GM19328 (cell line): ENCODE measurements around the gene PLCB3.

Experiments
- ATAC-seq: cut with Tn5 transposase; IDR thresholded peaks from one replicate; pipeline ENCODE4 v1.9.1; 2021; ENCODE audit warnings: mild to moderate bottlenecking, moderate library complexity; ENCODE audit not compliant: unreplicated experiment

The PLCB3 gene

GRCh38 chr11:64265176-64266160 is 14.1 kb downstream of the PLCB3 start:
- ATAC-seq, result no peak

DNA sequence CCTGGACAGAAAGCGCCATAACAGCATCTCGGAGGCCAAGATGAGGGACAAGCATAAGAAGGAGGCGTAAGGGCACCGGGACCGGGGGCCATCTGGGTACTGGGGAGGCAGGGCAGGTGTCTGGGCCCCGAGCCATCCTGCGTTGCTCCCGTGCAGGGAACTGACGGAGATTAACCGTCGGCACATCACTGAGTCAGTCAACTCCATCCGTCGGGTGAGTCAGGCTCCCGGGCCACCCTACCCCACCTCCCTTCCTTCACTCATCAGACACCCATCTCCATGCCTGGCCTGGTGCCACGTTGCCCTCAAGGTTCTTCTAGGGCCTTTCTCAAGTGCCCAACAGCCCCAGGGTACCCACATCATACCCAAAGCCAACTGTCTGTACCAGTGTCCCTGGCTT is 15.0 kb downstream of the PLCB3 start:
- ATAC-seq, result no peak

DNA sequence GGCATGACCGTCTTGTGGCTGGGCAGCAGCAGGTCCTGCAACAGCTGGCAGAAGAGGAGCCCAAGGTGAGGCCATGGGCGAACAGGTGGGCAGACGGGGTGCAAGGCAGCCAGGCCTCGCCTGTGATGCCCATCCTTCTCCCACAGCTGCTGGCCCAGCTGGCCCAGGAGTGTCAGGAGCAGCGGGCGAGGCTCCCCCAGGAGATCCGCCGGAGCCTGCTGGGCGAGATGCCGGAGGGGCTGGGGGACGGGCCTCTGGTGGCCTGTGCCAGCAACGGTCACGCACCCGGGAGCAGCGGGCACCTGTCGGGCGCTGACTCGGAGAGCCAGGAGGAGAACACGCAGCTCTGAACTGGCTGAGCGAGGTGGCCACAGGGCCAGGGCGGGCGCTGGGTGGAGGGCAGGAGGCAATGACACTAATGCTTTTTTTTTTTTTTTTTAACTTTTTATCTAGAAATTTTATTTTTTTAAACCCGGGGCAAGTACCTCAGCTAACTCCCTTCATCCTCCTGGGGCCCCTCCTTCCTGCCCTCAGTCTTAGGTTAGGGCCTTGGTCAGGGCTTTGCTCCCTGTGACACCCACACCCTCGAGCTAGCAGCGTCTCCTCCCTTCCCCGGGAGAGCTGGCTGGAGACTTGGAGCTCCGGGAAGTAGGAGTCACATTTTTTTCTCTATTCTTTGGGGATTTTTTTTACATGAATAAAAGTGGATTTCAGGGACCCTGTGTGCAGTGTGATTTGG is 16.0 kb downstream of the PLCB3 start:
- no peak for ATAC-seq

DNA sequence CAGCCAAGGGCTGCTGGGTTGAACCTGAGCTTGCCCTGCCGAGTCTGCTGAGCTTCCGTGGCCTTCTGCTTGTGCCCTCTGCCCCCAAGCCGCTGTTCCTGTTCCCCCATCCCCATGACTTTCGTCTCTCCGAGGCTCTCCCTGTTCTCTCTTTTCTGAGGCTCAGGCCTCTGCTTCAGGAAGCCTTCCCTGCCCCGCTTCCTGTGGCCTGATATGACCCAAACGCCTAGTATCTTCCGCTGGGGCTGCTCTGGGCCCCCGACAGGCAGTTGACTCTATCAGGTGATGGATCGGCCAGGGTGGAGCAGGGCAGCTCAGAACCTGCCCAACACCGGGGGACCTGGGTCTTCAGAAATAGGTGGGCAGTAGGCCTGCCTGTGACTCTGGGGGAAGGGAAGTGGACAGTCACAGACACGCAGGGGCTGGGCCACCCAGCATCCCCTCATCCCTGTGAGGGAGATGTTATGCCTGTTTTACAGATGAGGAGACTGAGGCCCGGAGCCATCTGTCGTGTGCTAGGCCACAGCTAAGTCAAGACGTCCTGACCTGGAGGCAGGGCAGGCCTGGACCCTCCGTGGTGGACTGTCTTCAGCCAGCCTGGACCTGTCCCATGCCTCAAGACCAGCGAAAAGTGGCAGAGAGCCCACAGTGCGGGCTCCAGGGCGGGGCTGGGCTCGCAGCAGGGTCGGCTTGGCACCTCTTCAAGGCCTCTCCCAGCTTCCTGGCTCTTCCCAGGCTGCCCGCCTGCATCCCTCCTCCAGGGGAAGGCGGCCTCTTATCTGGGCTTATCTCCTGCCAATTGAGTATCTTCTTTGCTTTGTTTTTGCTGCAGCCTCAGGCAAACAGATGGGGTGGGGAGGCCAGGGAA is 16.9 kb downstream of the PLCB3 start:
- no peak for ATAC-seq

- ATAC-seq, result no peak
Measured at GRCh38 chr11:64268893-64269539, 17.7 kb downstream of the PLCB3 start.

DNA sequence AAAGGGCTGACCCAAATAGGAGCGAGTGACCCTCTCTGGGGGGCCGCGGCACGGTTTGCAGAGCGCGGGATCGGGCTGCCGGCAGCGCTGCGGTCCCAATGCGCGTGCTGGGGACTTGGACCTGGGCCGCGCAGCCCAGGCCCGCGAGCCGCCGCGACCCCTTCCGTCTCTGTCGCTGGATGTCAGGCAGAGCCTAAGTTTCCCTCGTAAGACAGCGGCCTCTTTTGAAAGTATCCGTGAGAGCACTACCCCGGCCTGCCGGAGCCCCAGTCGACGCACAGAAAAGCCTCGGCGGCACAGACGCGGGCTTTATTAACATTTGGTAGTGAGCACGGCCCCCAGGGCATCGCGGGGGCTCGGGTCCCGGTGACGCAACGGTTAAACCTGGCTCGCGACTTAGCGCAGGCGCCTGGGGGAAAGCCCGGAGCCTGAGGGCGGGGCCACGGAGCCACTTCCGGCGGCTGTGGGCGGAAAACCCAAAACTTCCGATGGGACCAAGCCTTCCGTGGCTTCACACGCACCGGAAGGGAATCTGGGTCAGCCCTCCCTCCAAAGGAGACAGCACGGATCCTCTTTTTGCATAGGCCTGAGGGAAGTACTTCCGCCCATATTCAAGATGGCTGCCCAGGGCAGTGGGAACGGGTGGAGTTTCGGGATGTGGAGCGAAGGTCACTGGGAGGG is 18.4 kb downstream of the PLCB3 start:
- peak; percentile 72 for ATAC-seq

DNA sequence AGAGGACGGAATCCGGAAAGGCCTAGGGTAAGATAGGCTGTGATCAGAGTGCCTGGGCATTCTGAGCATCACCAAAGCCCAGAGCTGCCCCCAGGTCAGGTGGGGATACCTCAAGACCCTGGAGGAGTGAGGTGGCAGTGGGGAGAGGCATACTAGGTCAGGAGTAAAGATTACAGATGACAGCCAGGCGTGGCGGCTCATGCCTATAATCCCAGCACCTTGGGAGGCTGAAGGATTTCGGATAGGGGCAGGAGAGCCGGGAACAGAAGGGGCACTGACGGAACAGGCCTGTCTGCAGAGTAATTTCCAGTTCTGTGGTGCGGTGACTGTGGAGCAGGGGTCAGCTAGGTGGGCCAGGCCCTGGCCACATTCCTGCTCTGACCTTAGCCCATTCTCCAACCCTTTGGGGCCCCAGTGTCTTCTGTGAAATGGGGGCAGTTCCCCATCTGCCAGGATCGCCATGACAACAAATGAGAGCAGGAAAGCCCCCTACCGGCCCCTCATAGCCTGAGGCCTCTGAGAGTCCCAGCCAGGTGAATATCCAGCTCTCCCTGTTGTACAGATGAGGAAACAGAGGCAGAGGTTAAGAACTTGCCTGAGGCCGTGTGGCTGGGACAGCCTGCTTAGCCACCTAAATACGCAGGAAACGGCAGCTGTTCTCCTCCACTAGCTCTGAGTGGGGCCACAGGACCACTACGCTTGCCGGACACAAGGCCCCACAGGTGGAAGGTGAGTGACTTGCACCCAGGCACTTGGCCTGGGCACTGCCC is 23.9 kb downstream of the PLCB3 start:
- ATAC-seq, result no peak

- no peak for ATAC-seq
Measured at GRCh38 chr11:64275841-64276240, 24.5 kb downstream of the PLCB3 start.

GRCh38 chr11:64276653-64277431 is 25.5 kb downstream of the PLCB3 start:
- no peak for ATAC-seq

- no peak for ATAC-seq
Measured at GRCh38 chr11:64278576-64279190, 27.4 kb downstream of the PLCB3 start.

GRCh38 chr11:64281957-64282770 is 30.8 kb downstream of the PLCB3 start:
- no peak for ATAC-seq

DNA sequence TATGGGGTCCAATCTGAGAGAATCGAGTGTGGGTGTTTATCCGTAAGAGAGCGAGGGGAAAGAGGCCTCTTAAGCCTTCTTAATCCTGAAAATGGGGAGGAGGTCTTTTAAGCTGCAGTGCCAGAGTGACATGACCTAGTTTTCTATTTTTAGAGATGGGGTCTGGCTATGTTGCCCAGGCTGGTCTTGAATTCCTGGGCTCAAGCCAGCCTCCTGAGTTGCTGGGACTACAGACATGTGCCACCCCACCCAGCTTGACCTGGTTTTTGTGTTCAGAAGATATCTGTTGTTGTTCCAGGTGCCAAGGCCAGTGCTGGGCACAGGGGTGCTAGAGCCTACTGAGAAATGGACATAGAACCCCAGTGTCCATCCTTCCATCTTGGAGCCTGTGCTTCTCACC is 31.8 kb downstream of the PLCB3 start:
- ATAC-seq, result no peak

DNA sequence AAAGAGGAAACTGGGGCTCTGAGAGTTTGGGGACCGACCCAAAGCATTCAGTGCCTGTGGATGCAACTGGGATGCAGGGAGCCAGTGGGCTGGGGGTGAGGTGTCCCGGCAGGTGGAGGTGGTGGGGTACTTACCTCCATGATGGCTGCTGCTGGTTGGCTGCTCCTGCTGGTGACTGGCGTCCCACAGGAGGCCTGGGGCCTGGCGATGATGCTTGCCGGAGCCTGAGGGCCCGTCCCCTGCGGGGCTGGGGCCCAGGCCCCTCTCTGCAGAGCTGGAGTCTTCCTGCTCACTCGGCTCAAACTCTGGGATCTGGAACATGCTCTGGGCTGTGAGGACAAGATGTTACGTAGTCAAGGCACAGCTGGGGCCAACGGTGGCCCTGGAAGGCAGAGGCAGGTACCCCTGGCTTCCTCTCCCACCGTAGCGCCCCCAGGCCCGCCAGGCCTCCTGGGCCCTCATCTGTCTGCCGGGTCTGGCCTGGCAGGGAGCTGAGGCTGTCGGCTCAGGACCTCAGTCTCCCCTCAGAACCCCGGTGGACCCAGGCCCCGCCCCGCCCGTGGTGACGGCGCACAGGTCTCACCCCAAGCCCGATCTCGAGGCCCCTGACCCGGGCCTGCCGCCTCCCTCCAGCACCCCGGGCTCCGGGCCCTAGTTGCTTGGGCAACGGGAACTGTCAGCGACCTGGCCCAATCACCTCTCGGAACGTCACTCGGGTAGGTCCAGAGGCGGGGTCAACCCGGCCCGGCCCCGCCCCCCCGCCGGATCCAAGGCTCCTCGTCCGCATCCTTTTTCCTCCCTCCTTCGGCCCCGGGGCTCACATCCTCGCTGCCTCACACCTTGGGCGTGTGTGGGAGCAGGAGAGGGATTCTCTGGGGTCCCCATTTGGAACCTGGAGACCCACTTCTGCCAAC is 33.0 kb downstream of the PLCB3 start, which contains the start of gene BAD:
Gene BAD, minus strand, starts transcription at position 618 of the 914 bp plus-strand sequence. Its CDS starts 297 bp downstream, at position 321.
- ATAC-seq, result peak; percentile 73

GRCh38 chr11:64284962-64285884 is 33.9 kb downstream of the PLCB3 start, which contains the start of gene GPR137:
GPR137 (plus strand) TSS chr11:64285848; CDS start chr11:64286525, 677 bp downstream.
- peak; percentile 53 for ATAC-seq
